GM21619 (cell line): Measurements from ENCODE around the gene TBC1D5.
A peak's percentile ranks its signal among the peaks of the same experiment; 100 is the strongest.

Source experiments
- ATAC-seq: cut with Tn5 transposase; IDR thresholded peaks from one replicate; pipeline ENCODE4 v1.9.1; 2021; ENCODE audit not compliant: unreplicated experiment

The TBC1D5 gene

GRCh38 chr3:17258823-17259436, 483.5 kb downstream of the TBC1D5 start:
- ATAC-seq, result no peak

- no peak for ATAC-seq
These were observed 485.2 kb downstream of the TBC1D5 start for GRCh38 chr3:17257269-17257668.

GRCh38 chr3:17243621-17244020, 498.8 kb downstream of the TBC1D5 start:
- ATAC-seq, result no peak

GRCh38 chr3:17239417-17239816, 503.0 kb downstream of the TBC1D5 start:
- ATAC-seq, result no peak

- no peak for ATAC-seq
These were observed 504.4 kb downstream of the TBC1D5 start for GRCh38 chr3:17238023-17238422.

GRCh38 chr3:17235310-17235709, 507.1 kb downstream of the TBC1D5 start:
- no peak for ATAC-seq

- no peak for ATAC-seq
These were observed 508.0 kb downstream of the TBC1D5 start for GRCh38 chr3:17234382-17234781.

GRCh38 chr3:17233398-17233800, 509.0 kb downstream of the TBC1D5 start:
- ATAC-seq, result peak; percentile 76

GRCh38 chr3:17232442-17232841, 510.0 kb downstream of the TBC1D5 start:
- no peak for ATAC-seq

- ATAC-seq, result no peak
These were observed 510.7 kb downstream of the TBC1D5 start for GRCh38 chr3:17231537-17232261.

GRCh38 chr3:17227472-17227871, 515.0 kb downstream of the TBC1D5 start:
- ATAC-seq, result no peak

- ATAC-seq, result no peak
These were observed 520.9 kb downstream of the TBC1D5 start for GRCh38 chr3:17221529-17221928.

- ATAC-seq, result no peak
These were observed 522.8 kb downstream of the TBC1D5 start for GRCh38 chr3:17219593-17219992.

- no peak for ATAC-seq
These were observed 523.8 kb downstream of the TBC1D5 start for GRCh38 chr3:17218587-17218986.

GRCh38 chr3:17217588-17217987, 524.8 kb downstream of the TBC1D5 start:
- no peak for ATAC-seq

- ATAC-seq, result no peak
These were observed 529.3 kb downstream of the TBC1D5 start for GRCh38 chr3:17213102-17213501.

- no peak for ATAC-seq
These were observed 534.5 kb downstream of the TBC1D5 start for GRCh38 chr3:17207979-17208378.

GRCh38 chr3:17207019-17207418, 535.4 kb downstream of the TBC1D5 start:
- no peak for ATAC-seq

GRCh38 chr3:17204049-17204650, 538.3 kb downstream of the TBC1D5 start:
- no peak for ATAC-seq

GRCh38 chr3:17201538-17201937, 540.9 kb downstream of the TBC1D5 start:
- ATAC-seq, result no peak

- ATAC-seq, result peak; percentile 78
These were observed 546.4 kb downstream of the TBC1D5 start for GRCh38 chr3:17195856-17196604.

GRCh38 chr3:17195192-17195611, 547.2 kb downstream of the TBC1D5 start:
- peak; percentile 89 for ATAC-seq
